ENCODE data around the gene HOXA1.

The HOXA1 gene

DNA sequence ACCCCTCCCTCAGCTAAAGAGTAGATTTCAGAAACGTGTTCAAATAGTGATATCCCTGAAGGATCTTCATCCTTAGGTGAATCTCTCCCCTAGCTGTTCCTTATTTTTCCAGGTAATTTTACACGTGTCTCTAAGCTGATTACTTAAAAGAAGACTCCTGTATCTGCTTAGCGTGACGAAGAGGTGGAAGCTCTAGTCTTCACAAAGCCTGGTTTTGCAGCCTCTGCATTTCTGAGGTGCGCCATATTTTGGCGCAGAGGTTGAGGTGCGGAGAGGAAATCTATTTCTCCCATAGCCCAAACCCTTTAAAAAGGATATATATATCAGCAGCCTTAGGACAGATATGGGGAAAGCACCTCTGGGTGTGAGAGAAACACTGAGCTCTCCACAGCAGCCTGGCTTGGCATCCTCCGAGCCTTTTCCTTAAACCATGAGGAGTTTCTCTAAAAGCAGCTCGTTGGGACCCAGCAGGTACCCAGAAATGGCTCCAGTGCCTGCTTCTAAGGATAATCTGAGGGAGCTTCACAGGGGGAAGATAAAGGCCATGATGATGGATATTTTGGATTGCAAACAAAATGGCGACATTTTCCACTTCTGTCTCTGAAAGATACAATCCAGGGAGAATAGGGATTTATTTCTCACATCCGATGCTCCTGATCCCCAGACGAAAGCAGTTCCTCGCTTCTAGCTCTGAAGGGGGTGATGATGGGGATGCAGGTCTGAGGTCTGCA, 9.7 kb upstream of the HOXA1 start:
- ChIA-PET POLR2A (ENCODE audit: low non-redundant PET) (no interaction called here), CTCF (no interaction called here)
- TF ChIP-seq, protein P1, sequence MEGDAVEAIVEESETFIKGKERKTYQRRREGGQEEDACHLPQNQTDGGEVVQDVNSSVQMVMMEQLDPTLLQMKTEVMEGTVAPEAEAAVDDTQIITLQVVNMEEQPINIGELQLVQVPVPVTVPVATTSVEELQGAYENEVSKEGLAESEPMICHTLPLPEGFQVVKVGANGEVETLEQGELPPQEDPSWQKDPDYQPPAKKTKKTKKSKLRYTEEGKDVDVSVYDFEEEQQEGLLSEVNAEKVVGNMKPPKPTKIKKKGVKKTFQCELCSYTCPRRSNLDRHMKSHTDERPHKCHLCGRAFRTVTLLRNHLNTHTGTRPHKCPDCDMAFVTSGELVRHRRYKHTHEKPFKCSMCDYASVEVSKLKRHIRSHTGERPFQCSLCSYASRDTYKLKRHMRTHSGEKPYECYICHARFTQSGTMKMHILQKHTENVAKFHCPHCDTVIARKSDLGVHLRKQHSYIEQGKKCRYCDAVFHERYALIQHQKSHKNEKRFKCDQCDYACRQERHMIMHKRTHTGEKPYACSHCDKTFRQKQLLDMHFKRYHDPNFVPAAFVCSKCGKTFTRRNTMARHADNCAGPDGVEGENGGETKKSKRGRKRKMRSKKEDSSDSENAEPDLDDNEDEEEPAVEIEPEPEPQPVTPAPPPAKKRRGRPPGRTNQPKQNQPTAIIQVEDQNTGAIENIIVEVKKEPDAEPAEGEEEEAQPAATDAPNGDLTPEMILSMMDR (conservative IDR thresholded peaks at IDR 0.05; ENCODE audit: low read depth): no peak
- H3K27ac ChIP-seq: no peak overlapping the region
- DNase-seq (ENCODE audit: low spot score): no peak

DNA sequence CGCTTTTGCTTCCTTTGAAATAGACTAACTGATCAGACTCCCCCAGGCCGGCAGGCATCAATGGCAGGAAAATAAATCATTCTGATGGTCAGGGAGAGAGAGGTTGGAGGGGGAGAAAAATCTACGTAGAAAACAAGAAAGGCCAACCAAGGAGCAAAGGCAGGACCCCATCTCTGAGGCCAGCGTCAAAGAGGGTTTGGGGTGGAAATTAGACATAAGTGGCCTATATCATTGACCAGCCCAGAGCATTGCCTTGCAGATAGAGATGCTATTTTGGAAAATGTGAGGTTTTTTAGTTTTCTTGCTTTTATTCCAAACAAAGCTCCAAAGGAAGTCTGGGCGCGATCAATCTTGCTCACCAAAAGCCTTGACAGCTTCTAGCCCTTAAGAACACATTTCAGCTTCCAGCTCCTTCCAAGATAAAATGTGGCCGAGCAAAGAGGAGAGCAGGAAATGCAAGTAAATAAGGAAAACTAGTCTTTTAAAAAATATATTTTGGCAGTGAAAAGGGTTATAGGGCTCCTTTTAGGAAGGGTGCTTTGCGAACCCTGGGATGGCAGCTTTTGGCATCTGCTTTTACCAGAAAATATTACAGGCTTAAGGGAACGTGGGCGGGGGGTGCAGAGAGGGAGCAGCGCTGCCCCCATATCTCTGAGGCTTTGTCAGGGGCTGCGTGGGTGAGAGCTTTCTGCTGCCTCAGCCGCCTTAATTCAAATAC, 8.7 kb upstream of the HOXA1 start:
- H3K27ac ChIP-seq: no peak overlapping the region
- TF ChIP-seq, protein P1 (conservative IDR thresholded peaks at IDR 0.05; ENCODE audit: low read depth): no peak
- ChIA-PET CTCF (interaction anchor here (0.6 kb wide), 2 partner anchors 422 to 693 kb away, joined by 3 to 4 read pairs; no protein-coding TSS in a partner anchor), POLR2A (ENCODE audit: low non-redundant PET) (no interaction called here)
- no peak for DNase-seq (ENCODE audit: low spot score)

DNA sequence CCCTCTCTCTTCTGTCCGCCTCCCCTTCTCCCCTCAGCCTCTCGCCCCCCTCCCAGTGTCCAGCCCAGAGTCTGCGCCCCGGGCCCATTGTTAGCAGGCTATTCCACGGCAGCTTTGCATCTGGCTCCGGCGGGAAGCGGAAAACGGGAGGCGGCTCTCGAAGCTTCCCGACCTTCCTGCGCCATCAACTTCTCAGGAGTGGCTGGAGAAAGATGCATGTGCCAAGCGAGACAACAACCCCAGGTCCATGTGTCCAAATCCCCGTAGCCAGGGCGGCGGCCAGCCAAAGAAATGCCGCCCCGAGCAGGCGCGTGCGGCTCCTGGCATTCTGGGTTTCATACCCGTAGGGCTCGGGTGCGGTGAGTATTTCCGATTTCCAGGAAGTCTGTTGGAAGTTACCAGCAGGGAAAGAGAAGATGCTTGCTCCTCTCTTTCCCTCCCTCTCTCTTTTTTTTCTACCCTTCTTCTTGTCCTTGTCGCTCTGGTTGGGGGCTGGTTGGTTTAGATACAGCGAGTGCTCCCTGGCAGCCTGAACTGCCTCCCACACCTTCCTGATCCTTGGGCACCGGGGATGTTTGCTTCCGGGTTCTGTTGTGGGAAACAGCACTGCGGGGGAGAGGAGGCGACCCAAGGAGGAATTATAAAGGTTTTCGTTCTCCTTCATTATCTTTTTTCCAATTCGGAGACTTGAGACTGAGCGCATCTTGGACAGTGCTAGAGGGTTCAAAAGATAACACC, 7.9 kb upstream of the HOXA1 start:
- POLR2A ChIA-PET (ENCODE audit: low non-redundant PET): no interaction called here
- no peak for DNase-seq (ENCODE audit: low spot score)
- H3K27ac ChIP-seq: no peak overlapping the region
- TF ChIP-seq, protein P1 (conservative IDR thresholded peaks at IDR 0.05; ENCODE audit: low read depth): no peak
- CTCF ChIA-PET: no interaction called here

DNA sequence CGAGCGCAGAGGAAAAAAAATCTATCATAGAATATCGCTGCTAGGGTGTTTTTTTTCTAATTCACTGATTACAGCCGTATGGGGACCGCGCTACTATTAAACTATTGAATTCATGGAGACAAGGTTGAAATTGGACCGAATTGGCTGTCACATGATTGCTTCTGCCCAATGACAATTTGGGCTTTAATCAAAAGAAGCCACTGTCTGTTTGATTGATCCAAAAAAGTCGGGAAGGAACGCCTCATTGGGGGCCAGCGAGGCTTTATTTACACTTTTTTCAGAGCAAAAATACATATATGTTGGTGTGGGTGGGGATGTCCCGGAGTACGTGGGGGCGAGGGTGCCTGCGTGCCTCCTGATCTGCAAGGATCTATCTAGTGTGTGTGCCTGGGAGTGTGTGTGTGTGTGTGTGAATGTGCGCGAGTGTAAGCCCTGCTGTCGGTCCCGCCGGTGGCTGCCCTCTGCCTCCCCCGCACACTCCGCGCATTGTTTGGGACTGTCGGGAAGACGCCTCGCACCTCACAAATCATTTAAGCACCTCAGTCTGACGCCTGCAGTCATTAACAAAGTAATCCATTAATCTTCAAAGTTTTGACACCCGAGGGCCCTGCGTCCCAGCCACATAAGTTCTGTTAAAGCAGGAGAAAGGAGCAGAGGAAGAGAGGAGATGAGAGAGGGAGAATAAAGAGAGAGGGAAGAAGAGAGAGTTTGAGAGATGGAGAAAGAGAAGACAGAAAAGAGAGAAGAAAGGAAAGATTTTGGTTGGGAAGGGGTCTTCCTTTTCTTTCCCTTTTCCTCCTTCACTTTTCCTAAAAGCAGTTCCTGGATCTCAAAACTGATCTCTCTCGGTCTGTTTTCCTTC, 7.0 kb upstream of the HOXA1 start, which contains the start of gene HOXA2:
HOXA2 (minus strand) TSS at position 103 of the 862 bp plus-strand sequence. CDS start 183 bp downstream, outside the sequence.
- ChIA-PET POLR2A (ENCODE audit: low non-redundant PET) (no interaction called here), CTCF (no interaction called here)
- TF ChIP-seq, protein P1 (conservative IDR thresholded peaks at IDR 0.05; ENCODE audit: low read depth): no peak
- no peak for DNase-seq (ENCODE audit: low spot score)
- H3K27ac ChIP-seq: no peak within 1 kb of the TSS

DNA sequence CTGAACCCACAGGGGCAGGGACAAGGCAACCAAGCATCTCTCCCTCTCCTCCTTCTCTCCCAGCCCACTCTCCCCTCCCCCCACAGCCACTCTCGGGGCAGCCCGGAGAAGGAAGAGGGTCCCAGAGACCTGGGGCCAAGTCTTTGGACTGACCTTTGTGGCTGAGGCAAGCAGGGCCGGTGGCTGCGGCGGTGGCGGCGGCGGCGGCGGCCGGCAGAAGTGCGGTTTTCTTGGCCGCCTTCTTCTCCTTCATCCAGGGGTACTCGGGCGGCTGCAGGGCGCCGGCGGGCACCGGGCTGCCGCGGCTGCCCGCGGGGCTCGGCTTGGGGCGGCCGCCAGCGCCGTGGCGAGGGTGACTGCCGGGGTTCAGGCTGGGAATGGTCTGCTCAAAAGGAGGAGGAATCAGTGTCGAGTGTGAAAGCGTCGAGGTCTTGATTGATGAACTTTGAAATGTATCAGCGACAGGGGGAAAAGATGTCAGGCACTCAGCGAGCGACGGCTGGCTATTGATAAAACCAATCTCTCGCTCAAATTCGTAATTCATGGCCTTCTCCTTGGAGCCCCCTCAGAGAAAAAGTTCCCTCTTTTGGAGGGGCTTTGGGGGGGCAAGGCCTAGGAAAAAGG, 6.3 kb upstream of the HOXA1 start:
- POLR2A ChIA-PET (ENCODE audit: low non-redundant PET): no interaction called here
- TF ChIP-seq, protein P1 (conservative IDR thresholded peaks at IDR 0.05; ENCODE audit: low read depth): no peak
- no peak overlapping the region for H3K27ac ChIP-seq
- no peak for DNase-seq (ENCODE audit: low spot score)
- CTCF ChIA-PET: no interaction called here

All from RWPE1 (cell line).